ENCODE data around the gene MYO1B. TPM values are rescaled to one million over a fixed set of nuclear protein-coding genes. Genes with fewer than 3 reads are reported as not detected.

Gene MYO1B
- total and polyA plus RNA-seq, 2 of the 8 experiments (the other 6 are each of a cell fraction or from before 2014, with no cell fraction given) = 15.5 to 61.2 TPM

DNA sequence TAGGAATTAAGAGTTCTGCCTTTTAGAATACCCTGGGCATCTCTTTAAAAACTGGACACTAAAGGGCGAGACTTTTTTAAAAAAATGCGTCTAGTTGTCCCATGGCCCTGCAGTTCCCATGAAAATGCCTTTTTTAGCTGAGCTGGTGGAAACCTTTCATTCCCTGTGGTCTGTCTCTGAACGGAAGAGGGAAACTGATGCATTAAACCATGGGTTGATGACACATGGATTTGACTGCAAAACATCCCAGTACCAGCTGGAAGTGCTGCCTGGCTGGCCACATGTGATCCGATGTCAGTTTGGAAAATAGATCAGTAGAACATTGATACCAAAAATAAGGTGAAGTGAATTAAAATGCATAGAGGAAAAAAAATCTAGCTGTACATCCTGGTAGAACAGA, 129.2 kb downstream of the MYO1B start:
- no peak for DNase-seq (ENCODE audit: low read depth in 1 of 2, low spot score in 2 of 2)
- H3K4me2 ChIP-seq (ENCODE audit: insufficient read depth in 1 of 2, low read depth in 2 of 2, low read length in 2 of 2) = no peak overlapping the region
- H3K27ac ChIP-seq (ENCODE audit: low read depth, low read length) = no peak overlapping the region
- CTCF ChIA-PET (ENCODE audit: partially characterized antibody) = interaction anchor here (0.7 to 1.6 kb wide), 4 partner anchors 9 to 207 kb away, joined by 3 to 4 read pairs (median 3); no protein-coding TSS in a partner anchor
- POLR2A ChIA-PET (ENCODE audit: partially characterized antibody) = no interaction called here
- H3K79me1 ChIP-seq (ENCODE audit: low read depth, low read length) = no peaks in the 10 kb centered on the region
- no peak overlapping the region for H2BK12ac ChIP-seq (ENCODE audit: low read depth, low read length)
- no peak overlapping the region for H3K18ac ChIP-seq (ENCODE audit: extremely low read depth, low read length)
- H4K91ac ChIP-seq (replicated peaks; ENCODE audit: insufficient read length, low read length) = no peak overlapping the region
- no peak overlapping the region for H2BK15ac ChIP-seq (ENCODE audit: low read length)
- no peak overlapping the region for H3K4ac ChIP-seq (replicated peaks; ENCODE audit: insufficient read length, low read depth, low read length)
- FAIRE-seq = no peak
- no peaks in the 10 kb centered on the region for H3K27me3 ChIP-seq (replicated peaks in 1 of 4; ENCODE audit: control insufficient read depth in 3 of 4, extremely low read depth in 1 of 4, insufficient read depth in 3 of 4, low read length in 3 of 4)
- no peak overlapping the region for H3K9ac ChIP-seq (replicated peaks in 1 of 4; ENCODE audit: extremely low read depth in 1 of 4, low read depth in 3 of 4, low read length in 3 of 4)
- H3K36me3 ChIP-seq (ENCODE audit: control insufficient read depth in 2 of 4, insufficient read depth in 4 of 4, low read length in 3 of 4) = peaks cover 0 to 6% (median 4%) of the 10 kb centered on the region in 4 experiments; a peak in 5 of 8 replicates
- no peak overlapping the region for H3K56ac ChIP-seq (replicated peaks; ENCODE audit: insufficient read length, low read depth, low read length)
- WGBS, 2 experiments (ENCODE audit: extremely low coverage in 1 of 2, insufficient coverage in 1 of 2, insufficient read length in 1 of 2, insufficient replicate concordance in 2 of 2, low coverage in 1 of 2, low lambda C conversion rate in 2 of 2, missing lambda C conversion rate in 1 of 2) = 83% methylated on average over 4 of the region's 4 CpGs; no CpG with 5 or more reads in 1 of the 2 experiments
- H3K79me2 ChIP-seq (ENCODE audit: control insufficient read depth in 1 of 2, insufficient read depth in 2 of 2, low read length in 2 of 2) = no peaks in the 10 kb centered on the region
- H3K4me1 ChIP-seq (replicated peaks in 1 of 4; ENCODE audit: control insufficient read depth in 3 of 4, insufficient read depth in 4 of 4, low read length in 3 of 4) = no peaks in the 10 kb centered on the region
- no peak overlapping the region for H2AFZ ChIP-seq (ENCODE audit: low read length)
- no peaks in the 10 kb centered on the region; the same call in 1 of the 2 replicates for H3K23me2 ChIP-seq (ENCODE audit: low read depth, low read length)
- no peak overlapping the region for H4K8ac ChIP-seq (ENCODE audit: extremely low read depth, insufficient read depth, low read length)
- H2BK20ac ChIP-seq (ENCODE audit: low read length) = no peak overlapping the region
- no peaks in the 10 kb centered on the region for H4K20me1 ChIP-seq (replicated peaks in 1 of 2; ENCODE audit: control insufficient read depth in 1 of 2, insufficient read depth in 2 of 2, low read length in 2 of 2)
- H4K5ac ChIP-seq (ENCODE audit: insufficient read length, low read depth, low read length) = no peak overlapping the region
- no peak overlapping the region for H2BK120ac ChIP-seq (replicated peaks; ENCODE audit: low read depth, low read length)
- no peak overlapping the region for H2AK5ac ChIP-seq (ENCODE audit: low read depth, low read length)
- no peak overlapping the region for H3K4me3 ChIP-seq (ENCODE audit: extremely low read depth in 1 of 4, insufficient read depth in 2 of 4, low read depth in 3 of 4, low read length in 4 of 4)
- no peaks in the 10 kb centered on the region for H3K9me3 ChIP-seq (ENCODE audit: insufficient read depth in 2 of 2, low read depth in 1 of 2, low read length in 1 of 2)
- H3K23ac ChIP-seq (ENCODE audit: insufficient read length) = no peak overlapping the region
- no peak overlapping the region for H2BK5ac ChIP-seq (ENCODE audit: low read depth, low read length)
- no peak overlapping the region for H3K14ac ChIP-seq (ENCODE audit: insufficient read length)
- TF ChIP-seq SIX5 (IDR thresholded peaks at IDR 0.05; ENCODE audit: low read depth, low read length) = no peak
- TF ChIP-seq, protein P1, sequence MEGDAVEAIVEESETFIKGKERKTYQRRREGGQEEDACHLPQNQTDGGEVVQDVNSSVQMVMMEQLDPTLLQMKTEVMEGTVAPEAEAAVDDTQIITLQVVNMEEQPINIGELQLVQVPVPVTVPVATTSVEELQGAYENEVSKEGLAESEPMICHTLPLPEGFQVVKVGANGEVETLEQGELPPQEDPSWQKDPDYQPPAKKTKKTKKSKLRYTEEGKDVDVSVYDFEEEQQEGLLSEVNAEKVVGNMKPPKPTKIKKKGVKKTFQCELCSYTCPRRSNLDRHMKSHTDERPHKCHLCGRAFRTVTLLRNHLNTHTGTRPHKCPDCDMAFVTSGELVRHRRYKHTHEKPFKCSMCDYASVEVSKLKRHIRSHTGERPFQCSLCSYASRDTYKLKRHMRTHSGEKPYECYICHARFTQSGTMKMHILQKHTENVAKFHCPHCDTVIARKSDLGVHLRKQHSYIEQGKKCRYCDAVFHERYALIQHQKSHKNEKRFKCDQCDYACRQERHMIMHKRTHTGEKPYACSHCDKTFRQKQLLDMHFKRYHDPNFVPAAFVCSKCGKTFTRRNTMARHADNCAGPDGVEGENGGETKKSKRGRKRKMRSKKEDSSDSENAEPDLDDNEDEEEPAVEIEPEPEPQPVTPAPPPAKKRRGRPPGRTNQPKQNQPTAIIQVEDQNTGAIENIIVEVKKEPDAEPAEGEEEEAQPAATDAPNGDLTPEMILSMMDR (IDR thresholded peaks at IDR 0.05; ENCODE audit: control extremely low read depth in 1 of 3, insufficient read depth in 1 of 3, low read depth in 1 of 3, low read length in 3 of 3) = no peak
- TF ChIP-seq, protein P2, sequence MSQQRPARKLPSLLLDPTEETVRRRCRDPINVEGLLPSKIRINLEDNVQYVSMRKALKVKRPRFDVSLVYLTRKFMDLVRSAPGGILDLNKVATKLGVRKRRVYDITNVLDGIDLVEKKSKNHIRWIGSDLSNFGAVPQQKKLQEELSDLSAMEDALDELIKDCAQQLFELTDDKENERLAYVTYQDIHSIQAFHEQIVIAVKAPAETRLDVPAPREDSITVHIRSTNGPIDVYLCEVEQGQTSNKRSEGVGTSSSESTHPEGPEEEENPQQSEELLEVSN (IDR thresholded peaks at IDR 0.05) = no peak
- TF ChIP-seq GABPA (IDR thresholded peaks at IDR 0.05; ENCODE audit: borderline replicate concordance, insufficient read depth, low read length) = no peak
- no peak for TF ChIP-seq MAFK (IDR thresholded peaks at IDR 0.05; ENCODE audit: low read depth, low read length)
- TF ChIP-seq RNF2 (IDR thresholded peaks at IDR 0.05; ENCODE audit: borderline replicate concordance, low read depth, low read length, missing control alignments, poor library complexity, severe bottlenecking) = no peak
- TF ChIP-seq TAF1 (IDR thresholded peaks at IDR 0.05; ENCODE audit: low read depth, low read length) = no peak
- TF ChIP-seq CBX8 (IDR thresholded peaks at IDR 0.05; ENCODE audit: borderline replicate concordance, low read depth, low read length) = no peak
- TF ChIP-seq CTBP2 (IDR thresholded peaks at IDR 0.05; ENCODE audit: borderline replicate concordance, insufficient read depth, insufficient read length, low read length) = no peak
- TF ChIP-seq JUND (IDR thresholded peaks at IDR 0.05; ENCODE audit: low read length) = no peak

Measured in H1 (cell line).